ENCODE data around the gene AJUBA. TPM values are rescaled to one million over a fixed set of nuclear protein-coding genes. Genes with fewer than 3 reads are reported as not detected.

Gene AJUBA
- polyA plus RNA-seq (2013, experiment 1 of 2), result 13.8 TPM
- 15.8 TPM for polyA plus RNA-seq (2013, experiment 2 of 2)

- Histone ChIP-seq H3K9me3 (ENCODE audit: control insufficient read depth, low read length) (no peaks in the 10 kb centered on the region), H2AFZ (ENCODE audit: low read depth, low read length) (peak within 1 kb of the TSS; percentile 84), H2BK5ac (ENCODE audit: low read depth, low read length, poor library complexity, severe bottlenecking) (peak within 1 kb of the TSS; percentile 97), H3K14ac (ENCODE audit: low read length in 2 of 2) (peak within 1 kb of the TSS; percentile 78 to 99), H3K4me2 (ENCODE audit: low read length, poor library complexity, severe bottlenecking) (peak within 1 kb of the TSS; percentile 87), H2BK120ac (ENCODE audit: low read depth, low read length) (peak within 1 kb of the TSS; percentile 98), H2BK12ac (ENCODE audit: low read length in 2 of 2) (peak within 1 kb of the TSS; percentile 73 to 98), H3K18ac (ENCODE audit: low read depth in 1 of 2, low read length in 2 of 2) (peak within 1 kb of the TSS; percentile 98 to 99), H3K23ac (ENCODE audit: low read length in 2 of 2) (peak within 1 kb of the TSS; percentile 80 to 99), H3K4me3 (ENCODE audit: insufficient read depth in 1 of 2, low read depth in 1 of 2, low read length in 2 of 2) (peak within 1 kb of the TSS; percentile 90 to 94), H2AK5ac (ENCODE audit: low read length, severe bottlenecking) (peak within 1 kb of the TSS; percentile 90), H3K27ac (ENCODE audit: low read length, poor library complexity, severe bottlenecking) (peak within 1 kb of the TSS; percentile 98), H3K79me1 (replicated peaks; ENCODE audit: low read length, poor library complexity, severe bottlenecking) (peaks cover 10% of the 10 kb centered on the region), H3K4ac (ENCODE audit: low read depth in 1 of 2, low read length in 2 of 2) (peak within 1 kb of the TSS; percentile 94 to 99), H3K4me1 (ENCODE audit: control insufficient read depth, insufficient read depth, low read depth, low read length) (peaks cover 14% of the 10 kb centered on the region), H4K8ac (ENCODE audit: low read length) (peak within 1 kb of the TSS; percentile 94), H4K91ac (ENCODE audit: low read length) (peak within 1 kb of the TSS; percentile 94), H2BK15ac (ENCODE audit: low read depth, poor library complexity, severe bottlenecking) (peak within 1 kb of the TSS; percentile 96), H3K36me3 (ENCODE audit: control insufficient read depth in 1 of 2, insufficient read depth in 2 of 2, low read depth in 1 of 2, low read length in 2 of 2) (peaks cover 3 to 7% of the 10 kb centered on the region in 2 experiments), H3K9ac (ENCODE audit: low read length) (peak within 1 kb of the TSS; percentile 82), H3K27me3 (ENCODE audit: control insufficient read depth in 1 of 2, insufficient read depth in 1 of 2, low read length in 2 of 2) (no peaks in the 10 kb centered on the region)
- peak; percentile 97 for DNase-seq
- whole genome bisulfite sequencing, result 4% methylated on average over 46 of the region's 48 CpGs
Observed at GRCh38 chr14:22982477-22983245, at the start of gene AJUBA. Gene AJUBA, minus strand, starts transcription at chr14:22982551. Its CDS starts 285 bp downstream, at chr14:22982266.

GRCh38 chr14:23030936-23031335 is 48.6 kb upstream of the AJUBA start:
- WGBS, result 96% methylated on average over 4 of the region's 4 CpGs
- Histone ChIP-seq H3K36me3 (ENCODE audit: control insufficient read depth in 1 of 2, insufficient read depth in 2 of 2, low read depth in 1 of 2, low read length in 2 of 2) (peaks cover 33 to 53% of the 10 kb centered on the region in 2 experiments), H3K79me1 (replicated peaks; ENCODE audit: low read length, poor library complexity, severe bottlenecking) (peaks cover 8% of the 10 kb centered on the region), H3K23ac (ENCODE audit: low read length in 2 of 2) (no peak overlapping the region), H3K27ac (ENCODE audit: low read length, poor library complexity, severe bottlenecking) (no peak overlapping the region), H2BK12ac (ENCODE audit: low read length in 2 of 2) (no peak overlapping the region), H2BK5ac (ENCODE audit: low read depth, low read length, poor library complexity, severe bottlenecking) (no peak overlapping the region), H3K18ac (ENCODE audit: low read depth in 1 of 2, low read length in 2 of 2) (no peak overlapping the region), H3K9ac (ENCODE audit: low read length) (no peak overlapping the region), H3K4me2 (ENCODE audit: low read length, poor library complexity, severe bottlenecking) (no peak overlapping the region), H2BK15ac (ENCODE audit: low read depth, poor library complexity, severe bottlenecking) (no peak overlapping the region), H3K4me1 (ENCODE audit: control insufficient read depth, insufficient read depth, low read depth, low read length) (peaks cover 10% of the 10 kb centered on the region), H2AK5ac (ENCODE audit: low read length, severe bottlenecking) (no peak overlapping the region), H2AFZ (ENCODE audit: low read depth, low read length) (no peak overlapping the region), H3K9me3 (ENCODE audit: control insufficient read depth, low read length) (no peaks in the 10 kb centered on the region), H3K14ac (ENCODE audit: low read length in 2 of 2) (no peak overlapping the region), H4K91ac (ENCODE audit: low read length) (no peak overlapping the region), H2BK120ac (ENCODE audit: low read depth, low read length) (no peak overlapping the region), H4K8ac (ENCODE audit: low read length) (no peak overlapping the region), H3K4ac (ENCODE audit: low read depth in 1 of 2, low read length in 2 of 2) (no peak overlapping the region), H3K27me3 (ENCODE audit: control insufficient read depth in 1 of 2, insufficient read depth in 1 of 2, low read length in 2 of 2) (no peaks in the 10 kb centered on the region), H3K4me3 (ENCODE audit: insufficient read depth in 1 of 2, low read depth in 1 of 2, low read length in 2 of 2) (no peak overlapping the region)
- DNase-seq, result no peak

DNA sequence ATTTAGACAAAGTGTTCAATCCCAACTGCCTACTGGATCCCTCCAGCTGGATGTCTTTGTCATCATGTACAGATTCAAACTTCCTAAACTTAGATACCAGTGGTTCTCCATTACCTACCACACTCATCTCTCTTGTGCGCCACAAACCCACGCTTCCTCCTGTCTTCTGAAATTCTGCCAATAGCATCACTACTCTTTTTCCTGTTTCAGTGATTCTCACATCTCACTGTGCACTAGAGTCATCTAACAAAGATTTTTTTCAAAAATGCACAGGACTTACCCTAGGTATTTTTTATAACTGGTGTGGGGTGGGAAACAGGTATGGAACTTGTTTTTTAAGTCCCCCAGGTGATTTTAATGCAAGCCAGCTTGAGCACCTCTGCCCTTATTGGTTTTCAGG is 46.4 kb upstream of the AJUBA start:
- Histone ChIP-seq H2BK5ac (ENCODE audit: low read depth, low read length, poor library complexity, severe bottlenecking) (no peak overlapping the region), H3K4me2 (ENCODE audit: low read length, poor library complexity, severe bottlenecking) (no peak overlapping the region), H3K4me3 (ENCODE audit: insufficient read depth in 1 of 2, low read depth in 1 of 2, low read length in 2 of 2) (no peak overlapping the region), H2AK5ac (ENCODE audit: low read length, severe bottlenecking) (no peak overlapping the region), H3K9ac (ENCODE audit: low read length) (no peak overlapping the region), H3K14ac (ENCODE audit: low read length in 2 of 2) (no peak overlapping the region), H4K91ac (ENCODE audit: low read length) (no peak overlapping the region), H2BK15ac (ENCODE audit: low read depth, poor library complexity, severe bottlenecking) (no peak overlapping the region), H3K9me3 (ENCODE audit: control insufficient read depth, low read length) (no peaks in the 10 kb centered on the region), H3K4ac (ENCODE audit: low read depth in 1 of 2, low read length in 2 of 2) (no peak overlapping the region), H3K36me3 (ENCODE audit: control insufficient read depth in 1 of 2, insufficient read depth in 2 of 2, low read depth in 1 of 2, low read length in 2 of 2) (peaks cover 36 to 65% of the 10 kb centered on the region in 2 experiments), H3K79me1 (replicated peaks; ENCODE audit: low read length, poor library complexity, severe bottlenecking) (peaks cover 9% of the 10 kb centered on the region), H3K18ac (ENCODE audit: low read depth in 1 of 2, low read length in 2 of 2) (no peak overlapping the region), H4K8ac (ENCODE audit: low read length) (no peak overlapping the region), H3K27me3 (ENCODE audit: control insufficient read depth in 1 of 2, insufficient read depth in 1 of 2, low read length in 2 of 2) (no peaks in the 10 kb centered on the region), H2BK12ac (ENCODE audit: low read length in 2 of 2) (no peak overlapping the region), H3K23ac (ENCODE audit: low read length in 2 of 2) (no peak overlapping the region), H3K27ac (ENCODE audit: low read length, poor library complexity, severe bottlenecking) (no peak overlapping the region), H2AFZ (ENCODE audit: low read depth, low read length) (no peak overlapping the region), H2BK120ac (ENCODE audit: low read depth, low read length) (no peak overlapping the region), H3K4me1 (ENCODE audit: control insufficient read depth, insufficient read depth, low read depth, low read length) (peaks cover 17% of the 10 kb centered on the region)
- 93% methylated on average over 2 of the region's 2 CpGs for WGBS
- DNase-seq, result no peak

GRCh38 chr14:23025151-23025814 is 42.9 kb upstream of the AJUBA start:
- no peak overlapping the region for H3K14ac ChIP-seq (ENCODE audit: low read length in 2 of 2)
- no peak overlapping the region for H2BK5ac ChIP-seq (ENCODE audit: low read depth, low read length, poor library complexity, severe bottlenecking)
- no peak overlapping the region for H3K4me2 ChIP-seq (ENCODE audit: low read length, poor library complexity, severe bottlenecking)
- H3K27ac ChIP-seq (ENCODE audit: low read length, poor library complexity, severe bottlenecking), result peak overlapping the region; percentile 20
- no peak overlapping the region for H4K91ac ChIP-seq (ENCODE audit: low read length)
- WGBS, result 40% methylated on average over 3 of the region's 4 CpGs
- no peak overlapping the region for H2AFZ ChIP-seq (ENCODE audit: low read depth, low read length)
- no peak overlapping the region for H2BK15ac ChIP-seq (ENCODE audit: low read depth, poor library complexity, severe bottlenecking)
- H3K4me3 ChIP-seq (ENCODE audit: insufficient read depth in 1 of 2, low read depth in 1 of 2, low read length in 2 of 2), result no peak overlapping the region
- H2BK12ac ChIP-seq (ENCODE audit: low read length in 2 of 2), result no peak overlapping the region
- H4K8ac ChIP-seq (ENCODE audit: low read length), result peak overlapping the region; percentile 69
- no peak overlapping the region for H2AK5ac ChIP-seq (ENCODE audit: low read length, severe bottlenecking)
- H3K18ac ChIP-seq (ENCODE audit: low read depth in 1 of 2, low read length in 2 of 2), result peak overlapping the region in 1 of 2 experiments; percentile 45
- peak; percentile 21 for DNase-seq
- no peak overlapping the region for H3K9ac ChIP-seq (ENCODE audit: low read length)
- H3K23ac ChIP-seq (ENCODE audit: low read length in 2 of 2), result no peak overlapping the region
- peaks cover 16 to 37% of the 10 kb centered on the region in 2 experiments for H3K36me3 ChIP-seq (ENCODE audit: control insufficient read depth in 1 of 2, insufficient read depth in 2 of 2, low read depth in 1 of 2, low read length in 2 of 2)
- H3K79me1 ChIP-seq (replicated peaks; ENCODE audit: low read length, poor library complexity, severe bottlenecking), result peaks cover 4% of the 10 kb centered on the region
- H3K4ac ChIP-seq (ENCODE audit: low read depth in 1 of 2, low read length in 2 of 2), result peak overlapping the region in 1 of 2 experiments; percentile 1
- no peaks in the 10 kb centered on the region for H3K9me3 ChIP-seq (ENCODE audit: control insufficient read depth, low read length)
- H3K27me3 ChIP-seq (ENCODE audit: control insufficient read depth in 1 of 2, insufficient read depth in 1 of 2, low read length in 2 of 2), result no peaks in the 10 kb centered on the region
- peaks cover 11% of the 10 kb centered on the region for H3K4me1 ChIP-seq (ENCODE audit: control insufficient read depth, insufficient read depth, low read depth, low read length)
- H2BK120ac ChIP-seq (ENCODE audit: low read depth, low read length), result no peak overlapping the region

Measured in mesenchymal stem cell (in vitro differentiated cells and primary cell).